Measurements from ENCODE around the gene OR13C9. TPM values are rescaled to one million over a fixed set of nuclear protein-coding genes. Genes with fewer than 3 reads are reported as not detected.

OR13C9 gene
- total and polyA plus RNA-seq, 4 donors = not detected

GRCh38 chr9:104575456-104575855 lies 42.5 kb downstream of the OR13C9 start:
- H3K9me3 ChIP-seq (ENCODE audit: control insufficient read depth in 4 of 4, insufficient read depth in 3 of 4, low read length in 3 of 4) = peaks cover 0 to 4% (median 0%) of the 10 kb centered on the region in 4 donors
- TF ChIP-seq, protein P1, sequence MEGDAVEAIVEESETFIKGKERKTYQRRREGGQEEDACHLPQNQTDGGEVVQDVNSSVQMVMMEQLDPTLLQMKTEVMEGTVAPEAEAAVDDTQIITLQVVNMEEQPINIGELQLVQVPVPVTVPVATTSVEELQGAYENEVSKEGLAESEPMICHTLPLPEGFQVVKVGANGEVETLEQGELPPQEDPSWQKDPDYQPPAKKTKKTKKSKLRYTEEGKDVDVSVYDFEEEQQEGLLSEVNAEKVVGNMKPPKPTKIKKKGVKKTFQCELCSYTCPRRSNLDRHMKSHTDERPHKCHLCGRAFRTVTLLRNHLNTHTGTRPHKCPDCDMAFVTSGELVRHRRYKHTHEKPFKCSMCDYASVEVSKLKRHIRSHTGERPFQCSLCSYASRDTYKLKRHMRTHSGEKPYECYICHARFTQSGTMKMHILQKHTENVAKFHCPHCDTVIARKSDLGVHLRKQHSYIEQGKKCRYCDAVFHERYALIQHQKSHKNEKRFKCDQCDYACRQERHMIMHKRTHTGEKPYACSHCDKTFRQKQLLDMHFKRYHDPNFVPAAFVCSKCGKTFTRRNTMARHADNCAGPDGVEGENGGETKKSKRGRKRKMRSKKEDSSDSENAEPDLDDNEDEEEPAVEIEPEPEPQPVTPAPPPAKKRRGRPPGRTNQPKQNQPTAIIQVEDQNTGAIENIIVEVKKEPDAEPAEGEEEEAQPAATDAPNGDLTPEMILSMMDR (IDR thresholded peaks at IDR 0.05; ENCODE audit: control extremely low read depth, extremely low read depth) = no peak
- H3K27ac ChIP-seq (ENCODE audit: low read depth in 1 of 2, low read length in 1 of 2) = no peak overlapping the region
- no peak for ATAC-seq (ENCODE audit: insufficient read depth, low FRiP score)
- H3K27me3 ChIP-seq (ENCODE audit: control insufficient read depth in 3 of 3, insufficient read depth in 3 of 3, low read length in 2 of 3) = no peaks in the 10 kb centered on the region
- DNase-seq = no peak
- no peak overlapping the region for H3K9ac ChIP-seq (ENCODE audit: insufficient read depth in 1 of 2, low read length in 2 of 2)
- no peaks in the 10 kb centered on the region for H3K36me3 ChIP-seq (ENCODE audit: control insufficient read depth in 4 of 4, insufficient read depth in 4 of 4, low read length in 4 of 4)
- no peak overlapping the region for H3K4me3 ChIP-seq
- H3K4me1 ChIP-seq (ENCODE audit: control insufficient read depth in 5 of 5, insufficient read depth in 5 of 5, low read length in 5 of 5) = no peaks in the 10 kb centered on the region
- 80 to 87% methylated on average over 2 of the region's 2 CpGs for WGBS, 2 donors

DNA sequence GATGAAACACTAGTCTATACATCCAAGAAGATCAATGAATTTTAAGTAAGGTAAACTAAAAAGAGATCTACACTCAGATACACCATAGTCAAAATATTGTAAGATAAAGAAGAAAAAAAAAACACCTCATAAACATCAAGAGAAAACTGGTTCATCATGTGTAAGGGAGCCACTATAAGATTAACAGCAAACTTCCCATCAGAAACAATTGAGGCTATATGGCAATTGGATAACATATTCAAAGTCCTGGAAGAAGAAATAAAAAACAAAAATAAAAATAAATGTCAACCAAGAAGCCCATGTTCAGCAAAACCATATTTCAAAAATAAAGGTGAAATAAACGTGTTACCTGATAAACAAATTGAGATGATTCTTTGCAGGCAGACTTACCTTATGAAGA lies 45.4 kb downstream of the OR13C9 start:
- H3K36me3 ChIP-seq (ENCODE audit: control insufficient read depth in 4 of 4, insufficient read depth in 4 of 4, low read length in 4 of 4) = no peaks in the 10 kb centered on the region
- no peak overlapping the region for H3K9ac ChIP-seq (ENCODE audit: insufficient read depth in 1 of 2, low read length in 2 of 2)
- no peak overlapping the region for H3K4me3 ChIP-seq
- TF ChIP-seq, protein P1 (IDR thresholded peaks at IDR 0.05; ENCODE audit: control extremely low read depth, extremely low read depth) = no peak
- H3K27me3 ChIP-seq (ENCODE audit: control insufficient read depth in 3 of 3, insufficient read depth in 3 of 3, low read length in 2 of 3) = no peaks in the 10 kb centered on the region
- ATAC-seq (ENCODE audit: insufficient read depth, low FRiP score) (no peak), DNase-seq (no peak)
- H3K9me3 ChIP-seq (ENCODE audit: control insufficient read depth in 4 of 4, insufficient read depth in 3 of 4, low read length in 3 of 4) = peaks cover 0 to 4% (median under 1%) of the 10 kb centered on the region in 4 donors
- no peak overlapping the region for H3K27ac ChIP-seq (ENCODE audit: low read depth in 1 of 2, low read length in 1 of 2)
- 67 to 82% methylated on average over 1 of the region's 1 CpG for WGBS, 2 donors
- no peaks in the 10 kb centered on the region for H3K4me1 ChIP-seq (ENCODE audit: control insufficient read depth in 5 of 5, insufficient read depth in 5 of 5, low read length in 5 of 5)

- 87 to 96% methylated on average over 4 of the region's 4 CpGs for WGBS, 2 donors
- Histone ChIP-seq H3K9ac (ENCODE audit: insufficient read depth in 1 of 2, low read length in 2 of 2) (no peak within 1 kb of the TSS), H3K36me3 (ENCODE audit: control insufficient read depth in 4 of 4, insufficient read depth in 4 of 4, low read length in 4 of 4) (no peaks in the 10 kb centered on the region), H3K27me3 (ENCODE audit: control insufficient read depth in 3 of 3, insufficient read depth in 3 of 3, low read length in 2 of 3) (no peaks in the 10 kb centered on the region), H3K4me3 (no peak within 1 kb of the TSS), H3K4me1 (ENCODE audit: control insufficient read depth in 5 of 5, insufficient read depth in 5 of 5, low read length in 5 of 5) (no peaks in the 10 kb centered on the region), H3K9me3 (ENCODE audit: control insufficient read depth in 4 of 4, insufficient read depth in 3 of 4, low read length in 3 of 4) (peaks cover 0 to 4% (median under 1%) of the 10 kb centered on the region in 4 donors), H3K27ac (ENCODE audit: low read depth in 1 of 2, low read length in 1 of 2) (no peak within 1 kb of the TSS)
- TF ChIP-seq, protein P1 (IDR thresholded peaks at IDR 0.05; ENCODE audit: control extremely low read depth, extremely low read depth) = no peak
- ATAC-seq (ENCODE audit: insufficient read depth, low FRiP score) (no peak), DNase-seq (no peak)
Observed at GRCh38 chr9:104568868-104569267, 49.1 kb downstream of the OR13C9 start, which contains the start of gene OR13C8. TSS of gene OR13C8 (plus strand) at chr9:104569168. CDS start at chr9:104569168, 0 bp downstream.

Other genes starting within 250 kb of the OR13C9 start
- gene OR13F1, start 113.9 kb downstream of the OR13C9 start, total RNA-seq = not detected
- not detected for gene OR13F1, start 113.9 kb downstream of the OR13C9 start, polyA plus RNA-seq
- not detected for gene OR13C4, start 91.0 kb downstream of the OR13C9 start, total RNA-seq
- gene OR13C4, start 91.0 kb downstream of the OR13C9 start, polyA plus RNA-seq = not detected
- gene OR13C3, start 81.3 kb downstream of the OR13C9 start, total RNA-seq = not detected
- not detected for gene OR13C3, start 81.3 kb downstream of the OR13C9 start, polyA plus RNA-seq
- gene OR13C8, start 49.0 kb downstream of the OR13C9 start, total RNA-seq = not detected
- gene OR13C8, start 49.0 kb downstream of the OR13C9 start, polyA plus RNA-seq = not detected
- gene OR13C5, start 18.8 kb downstream of the OR13C9 start, total RNA-seq = not detected
- not detected for gene OR13C5, start 18.8 kb downstream of the OR13C9 start, polyA plus RNA-seq
- gene OR13C2, start 12.6 kb downstream of the OR13C9 start, total RNA-seq = not detected
- not detected for gene OR13C2, start 12.6 kb downstream of the OR13C9 start, polyA plus RNA-seq
- not detected for gene OR13D1, start 76.3 kb upstream of the OR13C9 start, total RNA-seq
- not detected for gene OR13D1, start 76.3 kb upstream of the OR13C9 start, polyA plus RNA-seq
- 10 to 100 TPM; 20.1 to 49.5 TPM for gene NIPSNAP3A, start 129.5 kb upstream of the OR13C9 start, total RNA-seq
- 10 to 100 TPM; 18.9 to 23.6 TPM for gene NIPSNAP3A, start 129.5 kb upstream of the OR13C9 start, polyA plus RNA-seq
- 1 to 10 TPM; 1.5 to 4.3 TPM for gene NIPSNAP3B, start 145.9 kb upstream of the OR13C9 start, total RNA-seq
- gene NIPSNAP3B, start 145.9 kb upstream of the OR13C9 start, polyA plus RNA-seq = 1 to 10 TPM in 1 of 2 donors, under 1 TPM in 1; 0.85 to 1.5 TPM

Data from lung (tissue), 12 donors.